Brain microvascular endothelial cell (primary cell): ENCODE data around the gene CD207.
A peak's percentile ranks its signal among the peaks of the same experiment; 100 is the strongest.

Experiments used
- DNase-seq: peaks from one replicate; pipeline ENCODE4 v3.0.0-alpha.2; 2020
- H3K27ac ChIP-seq: fragments of 250-450 bp; sonication (Bioruptor Pico); 2 replicates; pipeline ENCODE4 v1.5.1; 2020; ENCODE audit warnings: mild to moderate bottlenecking, moderate library complexity
- H3K27me3 ChIP-seq: fragments of 250-450 bp; sonication (Bioruptor Pico); replicated peaks from 2 replicates; pipeline ENCODE4 v1.5.1; 2020; ENCODE audit warnings: mild to moderate bottlenecking
- H3K36me3 ChIP-seq: fragments of 250-450 bp; sonication (Bioruptor Pico); replicated peaks from 2 replicates; pipeline ENCODE4 v1.5.1; 2020; ENCODE audit warnings: mild to moderate bottlenecking
- H3K4me3 ChIP-seq: 2 replicates; pipeline ENCODE4 v1.5.1; 2011; ENCODE audit warnings: low read depth, mild to moderate bottlenecking, control low read depth, low read length, moderate library complexity
- in situ Hi-C: cut with HindIII; loops from 2 replicates; pipeline ENCODE4 v1.10.0; 2017; ENCODE audit warnings: low sequenced_read_pairs, low pct_ligation_motif_present
- TF ChIP-seq, protein P1 (sequence below): IDR thresholded peaks from 2 replicates; pipeline ENCODE4 v1.5.1; 2011; ENCODE audit warnings: low read depth, mild to moderate bottlenecking, moderate library complexity, low read length, control low read depth, inconsistent platforms; ENCODE audit errors: missing control alignments

The CD207 gene

DNA sequence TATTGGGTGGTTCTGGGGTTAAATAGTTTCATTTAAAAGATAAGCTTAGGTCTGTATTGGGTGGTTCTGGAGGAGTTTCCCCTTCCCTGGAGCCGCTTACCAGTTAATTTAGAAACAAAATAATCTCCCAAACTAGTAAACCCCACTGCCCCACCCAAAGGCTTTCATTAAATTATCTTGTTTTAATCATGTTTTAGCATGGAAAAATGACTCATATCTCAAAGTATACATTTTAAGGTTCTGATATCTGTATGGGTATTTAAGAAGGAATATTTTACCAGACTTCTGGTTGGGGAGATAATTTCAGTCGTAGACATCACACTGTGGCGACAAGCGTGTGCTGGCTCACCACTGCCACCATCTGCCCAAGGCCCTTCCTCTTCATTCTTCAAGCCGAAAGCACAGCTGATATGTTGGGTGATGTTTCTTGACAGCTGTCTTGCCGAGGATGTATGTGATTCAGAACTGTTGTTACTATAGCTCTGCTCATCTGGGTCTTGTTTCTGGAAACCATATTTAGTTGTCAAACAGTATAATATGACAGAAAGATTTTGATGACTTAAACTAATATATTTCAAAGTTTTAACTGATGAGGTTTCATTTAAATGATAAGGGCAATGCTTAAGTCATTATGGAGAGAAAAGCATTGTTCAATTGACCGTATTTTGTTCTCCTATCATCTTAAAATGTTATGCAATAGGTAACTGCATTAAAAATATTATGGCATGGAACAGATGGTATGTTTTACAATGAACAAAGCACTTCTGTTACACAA, 50.3 kb downstream of the CD207 start:
- Histone ChIP-seq H3K4me3 (no peak overlapping the region), H3K27ac (no peak overlapping the region), H3K36me3 (no peaks in the 10 kb centered on the region), H3K27me3 (peaks cover 18% of the 10 kb centered on the region)
- DNase-seq = peak; percentile 12
- in situ Hi-C loops = no loop called here
- TF ChIP-seq, protein P1, sequence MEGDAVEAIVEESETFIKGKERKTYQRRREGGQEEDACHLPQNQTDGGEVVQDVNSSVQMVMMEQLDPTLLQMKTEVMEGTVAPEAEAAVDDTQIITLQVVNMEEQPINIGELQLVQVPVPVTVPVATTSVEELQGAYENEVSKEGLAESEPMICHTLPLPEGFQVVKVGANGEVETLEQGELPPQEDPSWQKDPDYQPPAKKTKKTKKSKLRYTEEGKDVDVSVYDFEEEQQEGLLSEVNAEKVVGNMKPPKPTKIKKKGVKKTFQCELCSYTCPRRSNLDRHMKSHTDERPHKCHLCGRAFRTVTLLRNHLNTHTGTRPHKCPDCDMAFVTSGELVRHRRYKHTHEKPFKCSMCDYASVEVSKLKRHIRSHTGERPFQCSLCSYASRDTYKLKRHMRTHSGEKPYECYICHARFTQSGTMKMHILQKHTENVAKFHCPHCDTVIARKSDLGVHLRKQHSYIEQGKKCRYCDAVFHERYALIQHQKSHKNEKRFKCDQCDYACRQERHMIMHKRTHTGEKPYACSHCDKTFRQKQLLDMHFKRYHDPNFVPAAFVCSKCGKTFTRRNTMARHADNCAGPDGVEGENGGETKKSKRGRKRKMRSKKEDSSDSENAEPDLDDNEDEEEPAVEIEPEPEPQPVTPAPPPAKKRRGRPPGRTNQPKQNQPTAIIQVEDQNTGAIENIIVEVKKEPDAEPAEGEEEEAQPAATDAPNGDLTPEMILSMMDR = peak; percentile 66

DNA sequence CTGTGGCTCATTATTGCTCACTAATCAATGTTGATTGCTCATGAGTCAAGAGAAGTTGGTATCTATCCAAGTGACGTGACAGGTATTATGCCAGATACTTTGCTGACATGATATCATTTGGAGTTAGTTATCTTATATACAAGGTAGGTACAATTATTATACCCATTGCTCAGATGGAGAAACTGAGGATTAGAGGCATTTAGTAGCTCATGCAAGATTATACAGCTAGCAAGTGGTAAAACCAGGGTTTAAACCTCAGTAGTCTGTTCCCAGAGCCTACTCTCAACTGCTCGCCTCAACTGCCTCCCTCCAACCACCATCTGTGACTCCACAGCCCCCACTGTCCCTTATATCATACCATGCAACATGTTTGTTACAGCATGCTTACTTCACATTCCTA, 51.3 kb downstream of the CD207 start:
- in situ Hi-C loops = no loop called here
- Histone ChIP-seq H3K27me3 (peaks cover 7% of the 10 kb centered on the region), H3K36me3 (no peaks in the 10 kb centered on the region), H3K4me3 (no peak overlapping the region), H3K27ac (no peak overlapping the region)
- DNase-seq = no peak
- TF ChIP-seq, protein P1 = no peak
